ENCODE results near the gene KCNK2. TPM values are rescaled to one million over a fixed set of nuclear protein-coding genes. Genes with fewer than 3 reads are reported as not detected.

Gene KCNK2
- polyA plus RNA-seq, 1 donor (not counting 4 experiments of a cell fraction or from before 2014, with no cell fraction given) = 0.10 TPM

DNA sequence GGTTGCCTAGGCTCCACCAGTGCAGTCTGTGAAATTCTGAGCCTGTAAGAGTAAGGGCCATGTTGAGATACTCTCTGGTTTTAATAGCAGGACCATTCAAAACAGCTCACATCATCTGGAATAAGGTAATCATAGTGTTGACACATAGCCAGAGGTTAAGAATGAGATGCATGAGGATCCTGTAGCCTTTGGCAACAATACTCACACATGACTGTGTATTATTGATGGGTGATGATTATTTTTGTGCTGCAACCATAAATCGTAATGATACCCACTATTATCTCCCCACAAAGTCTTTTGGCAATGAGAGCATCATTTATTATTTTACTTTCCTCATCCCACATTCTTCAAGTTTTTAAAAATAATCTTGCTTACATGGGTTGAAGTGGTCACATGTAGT lies 35.5 kb downstream of the KCNK2 start:
- DNase-seq (ENCODE audit: low read depth, low spot score) (no peak), FAIRE-seq (no peak)
- Histone ChIP-seq H3K4me1 (ENCODE audit: control insufficient read depth, extremely low read depth, insufficient read depth, low read length) (peaks cover 22% of the 10 kb centered on the region), H2AFZ (ENCODE audit: control insufficient read depth, low read length) (no peak overlapping the region), H3K9me1 (ENCODE audit: control insufficient read depth, extremely low read depth, insufficient read depth, low read length) (no peaks in the 10 kb centered on the region), H3K9me3 (ENCODE audit: control insufficient read depth, low read depth, low read length) (no peaks in the 10 kb centered on the region), H3K4me3 (ENCODE audit: control insufficient read depth in 2 of 3, extremely low read depth in 1 of 3, insufficient read depth in 2 of 3, low read depth in 1 of 3, low read length in 3 of 3) (no peak overlapping the region), H3K79me2 (ENCODE audit: control insufficient read depth, insufficient read depth, low read length) (no peaks in the 10 kb centered on the region), H3K9ac (ENCODE audit: control insufficient read depth, extremely low read depth, insufficient read depth, low read length) (no peak overlapping the region), H4K20me1 (ENCODE audit: control insufficient read depth, extremely low read depth, insufficient read depth, low read length) (no peaks in the 10 kb centered on the region), H3K27ac (ENCODE audit: control insufficient read depth, insufficient read depth, low read length) (no peak overlapping the region), H3K27me3 (ENCODE audit: control insufficient read depth, extremely low read depth, insufficient read depth, low read length) (no peaks in the 10 kb centered on the region), H3K4me2 (ENCODE audit: control insufficient read depth, extremely low read depth, insufficient read depth, low read depth, low read length) (no peak overlapping the region), H3K36me3 (ENCODE audit: control insufficient read depth in 2 of 2, extremely low read depth in 1 of 2, insufficient read depth in 2 of 2, low read length in 2 of 2) (no peaks in the 10 kb centered on the region)
- no peak for TF ChIP-seq EZH2 (IDR thresholded peaks at IDR 0.05; ENCODE audit: low read length)
- TF ChIP-seq, protein P1, sequence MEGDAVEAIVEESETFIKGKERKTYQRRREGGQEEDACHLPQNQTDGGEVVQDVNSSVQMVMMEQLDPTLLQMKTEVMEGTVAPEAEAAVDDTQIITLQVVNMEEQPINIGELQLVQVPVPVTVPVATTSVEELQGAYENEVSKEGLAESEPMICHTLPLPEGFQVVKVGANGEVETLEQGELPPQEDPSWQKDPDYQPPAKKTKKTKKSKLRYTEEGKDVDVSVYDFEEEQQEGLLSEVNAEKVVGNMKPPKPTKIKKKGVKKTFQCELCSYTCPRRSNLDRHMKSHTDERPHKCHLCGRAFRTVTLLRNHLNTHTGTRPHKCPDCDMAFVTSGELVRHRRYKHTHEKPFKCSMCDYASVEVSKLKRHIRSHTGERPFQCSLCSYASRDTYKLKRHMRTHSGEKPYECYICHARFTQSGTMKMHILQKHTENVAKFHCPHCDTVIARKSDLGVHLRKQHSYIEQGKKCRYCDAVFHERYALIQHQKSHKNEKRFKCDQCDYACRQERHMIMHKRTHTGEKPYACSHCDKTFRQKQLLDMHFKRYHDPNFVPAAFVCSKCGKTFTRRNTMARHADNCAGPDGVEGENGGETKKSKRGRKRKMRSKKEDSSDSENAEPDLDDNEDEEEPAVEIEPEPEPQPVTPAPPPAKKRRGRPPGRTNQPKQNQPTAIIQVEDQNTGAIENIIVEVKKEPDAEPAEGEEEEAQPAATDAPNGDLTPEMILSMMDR (optimal IDR thresholded peaks at IDR 0.05 in 1 of 3, IDR thresholded peaks at IDR 0.05 in 1 of 3, conservative IDR thresholded peaks at IDR 0.05 in 1 of 3; ENCODE audit: extremely low read depth in 1 of 3, insufficient read depth in 2 of 3, low read length in 3 of 3) = no peak
- dilution Hi-C loops (cut with MboI; ENCODE audit: extremely low pct_ligation_motif_present, low sequenced_read_pairs) = no loop called here

DNA sequence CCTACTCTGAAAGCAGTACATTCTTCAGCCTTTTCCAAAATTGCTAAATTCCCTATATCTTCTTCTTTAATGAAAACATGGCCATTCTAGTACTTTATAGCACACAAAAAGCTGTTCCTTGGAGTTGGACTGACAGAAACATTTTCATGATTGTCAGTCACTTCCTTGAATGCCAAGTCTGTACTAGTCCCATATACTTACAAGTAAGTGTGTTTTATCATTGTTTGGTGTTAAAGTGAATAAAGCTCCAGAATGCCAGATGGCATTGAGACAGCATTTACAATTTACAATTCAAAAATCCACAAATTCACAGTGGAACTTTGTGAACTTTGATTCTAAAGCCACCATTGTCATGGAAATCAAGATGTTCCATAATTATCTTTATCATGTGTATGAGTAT lies 36.5 kb downstream of the KCNK2 start:
- H3K9me1 ChIP-seq (ENCODE audit: control insufficient read depth, extremely low read depth, insufficient read depth, low read length) = no peaks in the 10 kb centered on the region
- H2AFZ ChIP-seq (ENCODE audit: control insufficient read depth, low read length) = no peak overlapping the region
- no peaks in the 10 kb centered on the region for H3K27me3 ChIP-seq (ENCODE audit: control insufficient read depth, extremely low read depth, insufficient read depth, low read length)
- no peak for FAIRE-seq
- no peak for DNase-seq (ENCODE audit: low read depth, low spot score)
- no peaks in the 10 kb centered on the region for H4K20me1 ChIP-seq (ENCODE audit: control insufficient read depth, extremely low read depth, insufficient read depth, low read length)
- H3K9me3 ChIP-seq (ENCODE audit: control insufficient read depth, low read depth, low read length) = no peaks in the 10 kb centered on the region
- H3K9ac ChIP-seq (ENCODE audit: control insufficient read depth, extremely low read depth, insufficient read depth, low read length) = no peak overlapping the region
- no peak overlapping the region for H3K27ac ChIP-seq (ENCODE audit: control insufficient read depth, insufficient read depth, low read length)
- H3K36me3 ChIP-seq (ENCODE audit: control insufficient read depth in 2 of 2, extremely low read depth in 1 of 2, insufficient read depth in 2 of 2, low read length in 2 of 2) = no peaks in the 10 kb centered on the region
- TF ChIP-seq, protein P1 (optimal IDR thresholded peaks at IDR 0.05 in 1 of 3, IDR thresholded peaks at IDR 0.05 in 1 of 3, conservative IDR thresholded peaks at IDR 0.05 in 1 of 3; ENCODE audit: extremely low read depth in 1 of 3, insufficient read depth in 2 of 3, low read length in 3 of 3) = no peak
- TF ChIP-seq EZH2 (IDR thresholded peaks at IDR 0.05; ENCODE audit: low read length) = no peak
- no peak overlapping the region for H3K4me2 ChIP-seq (ENCODE audit: control insufficient read depth, extremely low read depth, insufficient read depth, low read depth, low read length)
- dilution Hi-C loops (cut with MboI; ENCODE audit: extremely low pct_ligation_motif_present, low sequenced_read_pairs) = no loop called here
- H3K79me2 ChIP-seq (ENCODE audit: control insufficient read depth, insufficient read depth, low read length) = no peaks in the 10 kb centered on the region
- no peak overlapping the region for H3K4me3 ChIP-seq (ENCODE audit: control insufficient read depth in 2 of 3, extremely low read depth in 1 of 3, insufficient read depth in 2 of 3, low read depth in 1 of 3, low read length in 3 of 3)
- peaks cover 12% of the 10 kb centered on the region for H3K4me1 ChIP-seq (ENCODE audit: control insufficient read depth, extremely low read depth, insufficient read depth, low read length)

Measured in keratinocyte (primary cell).